ENCODE results near the gene MYO3B.

GRCh38 chr2:170313347-170313991 is 135.5 kb downstream of the MYO3B start:
- TF ChIP-seq CTCF (IDR thresholded peaks at IDR 0.05) (no peak), POLR2A (IDR thresholded peaks at IDR 0.05) (no peak)
